GM12878 (cell line): Measurements from ENCODE around the gene RPL3. TPM values are rescaled to one million over a fixed set of nuclear protein-coding genes. Genes with fewer than 3 reads are reported as not detected.

ENCODE experiments used
- ASH2L ChIP-seq: fragments of 300-600, 200-600 bp; sonication (generic); IDR thresholded peaks from 2 replicates; pipeline ENCODE4 v1.6.1; 2017; ENCODE audit warnings: low read depth, mild to moderate bottlenecking, borderline replicate concordance
- BCL3 ChIP-seq: IDR thresholded peaks from 2 replicates; pipeline ENCODE4 v1.6.1; 2011; ENCODE audit warnings: borderline replicate concordance, low read depth, mild to moderate bottlenecking, moderate library complexity, low read length; ENCODE audit not compliant: insufficient read depth, poor library complexity, severe bottlenecking
- BCLAF1 ChIP-seq: fragments of 450-650 bp; IDR thresholded peaks from 2 replicates; pipeline ENCODE4 v1.6.1; 2017; ENCODE audit warnings: antibody characterized with exemption, mild to moderate bottlenecking, moderate library complexity
- CEBPZ ChIP-seq: fragments of 150-350 bp; IDR thresholded peaks from 2 replicates; pipeline ENCODE4 v1.6.1; 2016; ENCODE audit warnings: low read depth, low read length
- E2F4 ChIP-seq: IDR thresholded peaks from 2 replicates; pipeline ENCODE4 v1.6.1; 2012; ENCODE audit warnings: low read depth, low read length, improper control_type of control experiment
- HDAC2 ChIP-seq: fragments of 200-600 bp; sonication (generic); IDR thresholded peaks from 2 replicates; pipeline ENCODE4 v1.6.1; 2017
- IKZF1 ChIP-seq: fragments of 450-650 bp; conservative IDR thresholded peaks from 2 replicates; pipeline ENCODE4 v1.6.1; 2017; ENCODE audit warnings: antibody characterized with exemption, mild to moderate bottlenecking
- IKZF2 ChIP-seq, 2 experiments: fragments of 450-650 bp; IDR thresholded peaks; 2 replicates each; pipeline ENCODE4 v1.6.1; 2017; ENCODE audit warnings: mild to moderate bottlenecking in 2 of 2, moderate library complexity in 2 of 2
- KAT2A ChIP-seq: conservative IDR thresholded peaks from 2 replicates; pipeline ENCODE4 v1.6.1; 2011; ENCODE audit warnings: low read depth, low read length; ENCODE audit not compliant: control insufficient read depth
- LARP7 ChIP-seq: fragments of 450-650 bp; IDR thresholded peaks from 2 replicates; pipeline ENCODE4 v1.6.1; 2017; ENCODE audit warnings: mild to moderate bottlenecking
- MYC ChIP-seq: IDR thresholded peaks from 2 replicates; pipeline ENCODE4 v1.6.1; 2011; ENCODE audit warnings: mild to moderate bottlenecking, low read length, moderate library complexity, inconsistent platforms; ENCODE audit not compliant: insufficient read depth, insufficient replicate concordance, insufficient read length, severe bottlenecking
- NFXL1 ChIP-seq: fragments of 450-650 bp; IDR thresholded peaks from 2 replicates; pipeline ENCODE4 v1.6.1; 2017; ENCODE audit warnings: antibody characterized with exemption, mild to moderate bottlenecking, borderline replicate concordance
- NKRF ChIP-seq: fragments of 450-650 bp; conservative IDR thresholded peaks from 2 replicates; pipeline ENCODE4 v1.6.1; 2017; ENCODE audit warnings: mild to moderate bottlenecking, moderate library complexity
- NR2F1 ChIP-seq: fragments of 450-650 bp; conservative IDR thresholded peaks from 2 replicates; pipeline ENCODE4 v1.6.1; 2017; ENCODE audit warnings: mild to moderate bottlenecking
- PML ChIP-seq: IDR thresholded peaks from 2 replicates; pipeline ENCODE4 v1.6.1; 2012; ENCODE audit warnings: low read length, inconsistent platforms
- SRF ChIP-seq, 2 experiments: IDR thresholded peaks; 2 replicates each; pipeline ENCODE4 v1.6.1; 2011; ENCODE audit warnings: low read depth in 2 of 2, low read length in 2 of 2, mild to moderate bottlenecking in 1 of 2, moderate library complexity in 1 of 2
- TAF1 ChIP-seq: IDR thresholded peaks from 2 replicates; pipeline ENCODE4 v1.6.1; 2011; ENCODE audit warnings: mild to moderate bottlenecking, low read depth, low read length, borderline replicate concordance
- ZNF24 ChIP-seq: fragments of 450-650 bp; IDR thresholded peaks from 2 replicates; pipeline ENCODE4 v1.6.1; 2017; ENCODE audit warnings: antibody characterized with exemption, mild to moderate bottlenecking
- ZNF622 ChIP-seq: fragments of 450-650 bp; IDR thresholded peaks from 2 replicates; pipeline ENCODE4 v1.6.1; 2017; ENCODE audit warnings: mild to moderate bottlenecking, inconsistent platforms
- polyA plus RNA-seq, 11 experiments: library from polyadenylated mRNA; depleted of rRNA in 4 of 11; unstranded in 6 of 11; stranded (reverse) in 5 of 11; fragments of >200 nt; fragmentation: Nextera tagmentation in 4 of 11; fragmentation: Illumina TruSeq in 1 of 11; extraction: Ambion mirVana in 4 of 11; extraction: Trizol in 1 of 11; gene quantifications; 1 replicate in 1 of 11; 2 replicates in 10 of 11; pipeline versions ENCODE4 v1.2.1 to v1.2.3, GENCODE V29; 2011 to 2016; ENCODE audit warnings: inconsistent platforms in 2 of 11, missing spikeins in 2 of 11, low read depth in 1 of 11
- total RNA-seq, 4 experiments: library from RNA; depleted of rRNA in 3 of 4; stranded (reverse); fragments of >200 nt in 3 of 4; fragmentation: Illumina TruSeq in 1 of 4; extraction: Trizol in 1 of 4; gene quantifications; 2 replicates each; pipeline versions ENCODE4 v1.2.1 to v1.2.3, GENCODE V29; 2013 to 2021

The RPL3 gene
- total and polyA plus RNA-seq, 10 of the 15 experiments (the other 5 are each of a cell fraction or from before 2014, with no cell fraction given) = 1,534 to 6,791 (median 3,992) TPM

- peak; percentile 94 for TF ChIP-seq NKRF
- TF ChIP-seq IKZF1 = peak; percentile 85
- TF ChIP-seq CEBPZ = no peak
- peak; percentile 58 for TF ChIP-seq BCL3
- no peak for TF ChIP-seq BCLAF1
- no peak; the same call in 1 of the 2 replicates for TF ChIP-seq ZNF24
- peak in 1 of 2 experiments; percentile 43; a peak in 2 of 4 replicates for TF ChIP-seq IKZF2 (IDR thresholded peaks at IDR 0.05)
- TF ChIP-seq ZNF622 = no peak
- TF ChIP-seq E2F4 = no peak
- TF ChIP-seq HDAC2 = no peak
- TF ChIP-seq KAT2A = peak; percentile 82; the same call in 1 of the 2 replicates
- TF ChIP-seq NFXL1 = no peak
- TF ChIP-seq LARP7 = peak; percentile 72
- TF ChIP-seq MYC = peak; percentile 76
- peak; percentile 99 for TF ChIP-seq TAF1
- peak; percentile 87; the same call in 1 of the 2 replicates for TF ChIP-seq ASH2L
- peak; percentile 80 for TF ChIP-seq NR2F1
- TF ChIP-seq PML = peak; percentile 100
- 0 out of 4 replicates have a peak, but pooled peaks of 1 of the 2 experiments have one; percentile 39 for TF ChIP-seq SRF (IDR thresholded peaks at IDR 0.05; ENCODE audit: low read depth in 2 of 2, low read length in 2 of 2)
Measured at GRCh38 chr22:39319284-39320022, at the start of gene RPL3 (continued).
